Chondrocyte (in vitro differentiated cells): ENCODE results near the gene EXOSC5. TPM values are rescaled to one million over a fixed set of nuclear protein-coding genes. Genes with fewer than 3 reads are reported as not detected.
A peak's percentile ranks its signal among the peaks of the same experiment; 100 is the strongest.
"Not testable (repeated sequence)": the region's sequence is repeated elsewhere in the genome, so short reads cannot be mapped to it uniquely, and the experiment has no call there.

Source experiments
- DNase-seq: peaks from one replicate; pipeline ENCODE4 v3.0.0; 2021; ENCODE audit warnings: mixed read lengths, low spot score
- H3K27ac Mint-ChIP-seq: one replicate; pipeline ENCODE4 v1.8.0; 2021; ENCODE audit warnings: mild to moderate bottlenecking, moderate library complexity, mixed read lengths; ENCODE audit not compliant: unreplicated experiment
- H3K27me3 Mint-ChIP-seq: 2 replicates; pipeline ENCODE4 v1.8.0; 2021; ENCODE audit warnings: low read depth, mixed read lengths
- H3K36me3 Mint-ChIP-seq: 2 replicates; pipeline ENCODE4 v1.8.0; 2021; ENCODE audit warnings: low read depth, mixed read lengths
- H3K4me1 Mint-ChIP-seq: 2 replicates; pipeline ENCODE4 v1.8.0; 2021; ENCODE audit warnings: low read depth, mild to moderate bottlenecking, mixed read lengths
- H3K4me3 Mint-ChIP-seq: one replicate; pipeline ENCODE4 v1.8.0; 2021; ENCODE audit warnings: mild to moderate bottlenecking, moderate library complexity, mixed read lengths; ENCODE audit not compliant: unreplicated experiment
- H3K9me3 Mint-ChIP-seq: 2 replicates; pipeline ENCODE4 v1.8.0; 2021; ENCODE audit warnings: low read depth, mixed read lengths
- total RNA-seq: library from RNA; stranded (reverse); gene quantifications from 3 replicates; pipeline ENCODE4 v1.2.1, GENCODE V29; 2021
- TF ChIP-seq, protein P1 (sequence below): fragments of 200-600 bp; sonication (generic); IDR thresholded peaks from 2 replicates; pipeline ENCODE4 v1.5.0; 2021; ENCODE audit warnings: antibody characterized with exemption, mild to moderate bottlenecking, moderate library complexity

Gene EXOSC5
- total RNA-seq, 1 donor from 2014 or later: 5.5 TPM

DNA sequence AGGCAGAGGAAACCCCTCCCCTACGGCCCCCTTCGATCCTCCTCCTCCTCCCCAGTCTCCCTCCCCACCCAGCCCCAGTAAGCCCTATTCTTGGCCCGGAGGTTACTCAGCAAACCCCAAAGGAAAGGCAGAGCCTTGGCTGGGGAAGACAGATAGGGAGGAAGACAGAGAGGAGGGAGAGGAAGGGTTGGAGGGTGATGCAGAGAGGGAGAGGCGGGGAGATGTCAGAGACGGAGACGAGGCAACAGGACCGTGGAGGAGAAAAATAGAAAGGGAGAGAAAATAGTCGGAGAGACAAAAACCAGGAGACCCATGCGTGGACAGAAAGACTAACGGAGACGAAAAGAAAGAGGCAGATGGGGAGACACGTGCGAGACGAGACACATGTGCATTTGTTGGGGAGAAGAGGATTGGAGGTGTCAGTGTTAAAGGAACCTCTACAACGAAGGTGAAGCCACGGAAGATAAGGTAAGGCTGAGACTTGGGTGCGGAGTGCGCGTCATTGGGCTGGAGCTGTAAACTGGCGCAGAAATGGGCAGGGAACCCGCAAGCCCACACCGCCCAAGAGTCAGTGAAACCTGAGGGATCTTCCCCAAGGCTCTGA, 46.3 kb downstream of the EXOSC5 start:
- H3K4me3 Mint-ChIP-seq: peak overlapping the region; percentile 98
- peaks cover 30% of the 10 kb centered on the region for H3K4me1 Mint-ChIP-seq
- no peaks in the 10 kb centered on the region for H3K27me3 Mint-ChIP-seq
- H3K27ac Mint-ChIP-seq: peak overlapping the region; percentile 69
- TF ChIP-seq, protein P1, sequence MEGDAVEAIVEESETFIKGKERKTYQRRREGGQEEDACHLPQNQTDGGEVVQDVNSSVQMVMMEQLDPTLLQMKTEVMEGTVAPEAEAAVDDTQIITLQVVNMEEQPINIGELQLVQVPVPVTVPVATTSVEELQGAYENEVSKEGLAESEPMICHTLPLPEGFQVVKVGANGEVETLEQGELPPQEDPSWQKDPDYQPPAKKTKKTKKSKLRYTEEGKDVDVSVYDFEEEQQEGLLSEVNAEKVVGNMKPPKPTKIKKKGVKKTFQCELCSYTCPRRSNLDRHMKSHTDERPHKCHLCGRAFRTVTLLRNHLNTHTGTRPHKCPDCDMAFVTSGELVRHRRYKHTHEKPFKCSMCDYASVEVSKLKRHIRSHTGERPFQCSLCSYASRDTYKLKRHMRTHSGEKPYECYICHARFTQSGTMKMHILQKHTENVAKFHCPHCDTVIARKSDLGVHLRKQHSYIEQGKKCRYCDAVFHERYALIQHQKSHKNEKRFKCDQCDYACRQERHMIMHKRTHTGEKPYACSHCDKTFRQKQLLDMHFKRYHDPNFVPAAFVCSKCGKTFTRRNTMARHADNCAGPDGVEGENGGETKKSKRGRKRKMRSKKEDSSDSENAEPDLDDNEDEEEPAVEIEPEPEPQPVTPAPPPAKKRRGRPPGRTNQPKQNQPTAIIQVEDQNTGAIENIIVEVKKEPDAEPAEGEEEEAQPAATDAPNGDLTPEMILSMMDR: no peak
- no peak for DNase-seq
- no peaks in the 10 kb centered on the region for H3K9me3 Mint-ChIP-seq
- peaks cover 13% of the 10 kb centered on the region for H3K36me3 Mint-ChIP-seq

DNA sequence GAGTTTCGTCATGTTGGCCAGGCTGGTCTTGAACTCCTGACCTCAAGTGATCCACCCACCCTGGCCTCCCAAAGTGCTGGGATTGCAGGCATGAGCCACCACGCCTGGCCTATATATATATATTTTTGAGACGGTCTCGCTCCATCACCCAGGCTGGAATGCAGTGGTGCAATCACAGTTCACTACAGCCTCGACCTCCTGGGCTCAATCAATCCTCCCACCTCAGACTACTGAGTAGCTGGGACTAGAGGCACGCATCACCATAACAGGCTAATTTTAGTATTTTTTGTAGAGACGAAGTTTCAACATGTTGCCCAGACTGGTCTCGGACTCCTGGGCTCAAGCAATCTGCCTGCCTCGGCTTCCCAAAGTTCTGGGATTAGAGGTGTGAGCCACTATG, 50.2 kb downstream of the EXOSC5 start:
- not testable (repeated sequence) for H3K27ac Mint-ChIP-seq, H3K4me3 Mint-ChIP-seq, H3K9me3 Mint-ChIP-seq, DNase-seq, H3K27me3 Mint-ChIP-seq
- Mint-ChIP-seq H3K4me1 (peaks cover 27% of the 10 kb centered on the region), H3K36me3 (peaks cover 24% of the 10 kb centered on the region)

DNA sequence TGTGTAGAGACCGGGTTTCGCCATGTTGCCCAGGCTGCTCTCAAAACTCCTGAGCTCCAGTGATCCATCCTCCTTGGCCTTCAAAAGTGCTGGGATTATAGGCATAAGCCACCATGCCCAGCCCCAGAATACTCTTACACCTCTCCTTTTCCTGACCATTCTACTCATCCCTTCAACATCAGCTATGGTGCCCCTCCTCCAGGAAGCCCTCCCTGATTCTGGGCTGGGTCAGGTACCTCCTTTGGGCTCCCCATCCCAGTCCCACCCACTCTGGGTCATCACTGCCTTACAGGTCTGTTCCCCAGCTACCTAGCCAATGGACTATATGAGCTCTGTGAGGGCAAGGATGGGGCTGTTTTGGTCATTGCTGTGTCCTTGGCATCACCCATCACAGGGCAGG, 53.0 kb downstream of the EXOSC5 start:
- TF ChIP-seq, protein P1: no peak
- H3K9me3 Mint-ChIP-seq: no peaks in the 10 kb centered on the region
- peaks cover 33% of the 10 kb centered on the region for H3K36me3 Mint-ChIP-seq
- DNase-seq: no peak
- H3K27ac Mint-ChIP-seq: no peak overlapping the region
- H3K4me1 Mint-ChIP-seq: peaks cover 12% of the 10 kb centered on the region
- H3K4me3 Mint-ChIP-seq: no peak overlapping the region
- H3K27me3 Mint-ChIP-seq: no peaks in the 10 kb centered on the region

DNA sequence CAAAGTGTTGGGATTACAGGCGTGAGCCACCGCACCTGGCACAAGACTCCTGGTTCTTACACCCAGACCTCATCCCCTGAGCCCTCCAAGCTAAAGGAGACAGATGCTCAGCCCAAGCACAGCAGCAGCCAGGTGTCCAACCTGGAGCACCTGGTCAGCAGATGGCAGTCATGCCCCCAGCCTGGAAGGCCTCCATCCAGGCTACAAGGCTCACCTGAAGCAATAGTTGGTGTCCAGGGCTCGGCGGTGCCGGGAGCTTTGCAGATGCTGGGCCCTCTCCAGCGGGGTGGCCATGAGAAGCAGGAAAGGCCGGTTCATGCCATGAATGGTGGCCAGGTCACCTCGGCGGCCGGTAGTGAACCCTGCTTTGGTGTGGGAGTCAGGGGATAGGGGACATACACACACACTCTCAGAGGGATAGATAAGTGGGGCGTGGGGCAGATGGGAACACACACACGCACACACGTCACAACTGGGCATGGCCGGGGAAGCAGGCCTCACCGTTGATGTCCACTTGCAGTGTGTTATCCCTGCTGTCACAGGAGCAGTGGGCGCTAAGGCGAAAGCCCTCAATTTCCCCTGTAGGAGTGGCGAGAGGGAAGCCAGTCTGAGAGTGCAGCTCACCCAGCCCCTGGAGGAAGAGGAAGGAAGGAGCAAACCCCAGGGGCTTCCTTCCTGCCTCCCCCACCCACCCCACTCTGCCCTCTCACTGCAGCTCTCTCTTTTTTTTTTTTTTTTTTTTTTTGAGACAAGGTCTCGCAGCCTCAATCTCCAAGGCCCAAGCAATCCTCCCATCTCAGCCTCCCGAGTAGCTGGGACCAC, 55.3 kb downstream of the EXOSC5 start:
- Mint-ChIP-seq H3K27ac (no peak overlapping the region), H3K36me3 (peaks cover 33% of the 10 kb centered on the region), H3K27me3 (no peaks in the 10 kb centered on the region), H3K4me3 (no peak overlapping the region), H3K4me1 (peaks cover 4% of the 10 kb centered on the region), H3K9me3 (no peaks in the 10 kb centered on the region)
- TF ChIP-seq, protein P1: no peak
- DNase-seq: no peak

DNA sequence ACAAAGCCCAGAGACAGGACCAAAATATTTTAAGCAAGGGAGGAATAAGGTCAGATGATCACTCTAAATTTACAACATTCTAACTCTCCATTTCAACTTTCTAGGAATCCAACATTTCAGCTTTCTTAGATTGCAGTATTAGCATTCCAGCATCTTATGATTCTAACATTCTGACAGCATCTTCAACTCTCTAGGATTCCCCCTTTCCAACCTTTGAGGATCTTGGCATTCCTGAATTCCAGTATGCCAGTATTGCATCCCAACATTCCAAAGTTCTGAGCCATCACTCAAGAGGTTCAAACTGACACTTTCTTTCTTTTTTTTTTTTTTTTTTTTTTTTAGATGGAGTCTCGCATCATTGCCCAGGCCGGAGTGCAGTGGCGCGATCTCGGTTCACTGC, 57.2 kb downstream of the EXOSC5 start:
- peaks cover 32% of the 10 kb centered on the region for H3K36me3 Mint-ChIP-seq
- H3K27me3 Mint-ChIP-seq: no peaks in the 10 kb centered on the region
- H3K9me3 Mint-ChIP-seq: no peaks in the 10 kb centered on the region
- no peak for DNase-seq
- H3K4me1 Mint-ChIP-seq: peaks cover 4% of the 10 kb centered on the region
- H3K27ac Mint-ChIP-seq: no peak overlapping the region
- TF ChIP-seq, protein P1: no peak
- no peak overlapping the region for H3K4me3 Mint-ChIP-seq

Other genes starting within 250 kb of the EXOSC5 start
- not detected in 3 replicates for gene CYP2S1, start 204.1 kb downstream of the EXOSC5 start, total RNA-seq
- gene AXL, start 178.1 kb downstream of the EXOSC5 start, total RNA-seq: 151 to 218 TPM (median 214 TPM) in 3 replicates
- gene HNRNPUL1, start 133.0 kb downstream of the EXOSC5 start, total RNA-seq: 158 to 195 TPM (median 161 TPM) in 3 replicates
- 21.8 to 33.2 TPM (median 25.5 TPM) in 3 replicates for gene CCDC97, start 87.2 kb downstream of the EXOSC5 start, total RNA-seq
- gene TGFB1, start 43.4 kb downstream of the EXOSC5 start, total RNA-seq: 188 to 197 TPM (median 195 TPM) in 3 replicates
- 2.0 to 3.0 TPM (median 2.6 TPM) in 3 replicates for gene B9D2, start 33.2 kb downstream of the EXOSC5 start, total RNA-seq
- 4.8 to 6.8 TPM (median 5.4 TPM) in 3 replicates for gene TMEM91, start 20.8 kb downstream of the EXOSC5 start, total RNA-seq
- gene BCKDHA, start 459 bp upstream of the EXOSC5 start, total RNA-seq: 11.6 to 14.6 TPM (median 14.0 TPM) in 3 replicates
- 0.23 to 0.70 TPM in 2 of 3 replicates, not detected in the other for gene B3GNT8, start 30.0 kb upstream of the EXOSC5 start, total RNA-seq
- gene DMAC2, start 42.6 kb upstream of the EXOSC5 start, total RNA-seq: 27.9 to 28.0 TPM (median 28.0 TPM) in 3 replicates
- gene ERICH4, start 45.8 kb upstream of the EXOSC5 start, total RNA-seq: not detected in 3 replicates
- gene CEACAM21, start 178.8 kb upstream of the EXOSC5 start, total RNA-seq: not detected in 3 replicates
- gene CEACAM4, start 229.7 kb upstream of the EXOSC5 start, total RNA-seq: not detected in 3 replicates